ENCODE measurements around the gene ITIH6.
"Not testable (repeated sequence)": the region's sequence is repeated elsewhere in the genome, so short reads cannot be mapped to it uniquely, and the experiment has no call there.

The ITIH6 gene

DNA sequence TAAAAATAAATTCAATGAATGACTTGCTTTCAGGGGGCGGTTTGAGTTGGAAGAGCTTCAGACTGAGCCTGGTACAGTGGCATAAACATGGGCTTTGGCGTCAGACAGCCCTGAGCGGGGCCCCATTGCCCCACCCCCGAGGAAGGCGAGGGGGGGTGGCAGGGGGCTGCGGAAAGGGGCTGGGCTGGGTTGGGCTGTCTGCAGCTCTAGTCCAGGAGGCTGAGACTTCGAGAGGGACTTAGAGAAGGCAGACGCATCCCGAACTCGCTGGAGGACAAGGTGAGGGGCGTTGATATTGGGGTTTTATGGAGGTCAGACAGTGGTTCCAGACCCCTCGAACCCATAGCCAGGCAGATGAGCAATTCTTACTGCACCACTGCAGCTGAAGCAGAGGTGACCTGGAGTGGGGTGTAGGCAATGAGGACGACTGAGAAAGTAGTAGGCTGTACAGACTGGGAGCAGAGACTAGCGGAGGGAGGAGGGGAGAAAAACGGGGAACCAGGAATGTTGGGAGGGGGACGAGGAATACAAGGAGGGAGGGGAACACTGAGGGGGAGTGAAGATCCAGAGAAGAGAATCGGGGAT lies 9.6 kb upstream of the ITIH6 start, which contains the start of gene MAGED2:
Gene MAGED2, plus strand, starts transcription at position 222 of the 585 bp plus-strand sequence. CDS start 1,587 bp downstream, outside the sequence.
- peak; percentile 41 for DNase-seq

DNA sequence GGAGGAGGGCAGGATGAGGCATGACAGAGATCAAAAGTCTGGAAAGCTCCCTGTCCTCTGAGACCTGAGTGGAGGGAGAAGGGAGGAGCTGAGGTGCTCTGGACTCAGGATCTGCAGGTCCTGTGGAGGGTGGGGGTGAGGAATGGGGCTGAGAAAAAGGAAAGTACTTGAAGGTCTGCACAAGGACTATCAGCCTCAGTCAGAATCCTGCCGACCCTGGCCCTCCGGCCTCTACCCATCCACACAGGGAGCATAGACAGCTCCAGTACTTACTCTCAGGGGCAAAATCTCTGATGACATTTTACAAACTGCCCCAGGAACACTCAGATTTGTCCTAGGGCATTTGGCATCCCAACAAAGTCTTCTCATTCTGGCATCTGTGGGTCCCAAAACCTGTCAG lies 991 bp upstream of the ITIH6 start:
- DNase-seq, result no peak

DNA sequence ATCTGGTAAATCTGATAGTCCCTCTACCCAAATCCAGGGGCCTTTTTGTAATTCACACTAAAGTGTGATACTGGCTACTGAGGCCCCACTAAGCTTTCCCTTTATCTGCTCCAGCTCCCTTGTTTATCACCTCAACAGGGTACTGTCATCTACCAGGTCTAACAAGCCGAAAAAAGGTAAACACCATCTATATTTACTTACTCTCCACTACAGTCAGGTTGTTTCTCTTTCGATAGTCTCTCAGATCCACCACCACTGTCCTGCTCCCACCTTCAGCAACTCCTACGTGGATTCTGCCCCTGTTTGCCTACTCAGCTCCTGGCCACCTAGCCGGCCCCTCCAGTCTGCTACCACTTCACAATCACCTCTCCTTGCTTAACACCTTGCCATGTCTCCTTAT lies 3.3 kb downstream of the ITIH6 start:
- no peak for DNase-seq

DNA sequence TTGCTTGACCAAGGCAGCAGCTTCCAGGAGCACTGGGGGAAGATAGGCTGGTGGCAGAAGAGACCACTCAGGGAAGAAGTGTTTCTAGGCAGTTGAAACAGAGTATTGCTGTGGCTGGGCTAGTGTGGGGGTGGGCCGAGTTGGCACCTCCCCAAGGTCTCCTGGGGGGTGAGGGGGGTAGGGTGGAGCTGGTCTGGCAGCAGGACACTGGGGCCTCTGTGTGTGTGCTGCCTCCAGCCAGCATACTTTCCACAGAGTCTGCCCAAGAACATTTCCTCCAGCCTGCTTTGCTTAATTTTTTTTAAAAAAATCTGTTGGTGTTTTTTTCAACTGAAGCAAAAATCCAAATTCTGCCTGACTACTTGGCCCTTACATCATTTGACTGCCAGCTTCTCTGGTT lies 4.0 kb downstream of the ITIH6 start:
- no peak for DNase-seq

DNA sequence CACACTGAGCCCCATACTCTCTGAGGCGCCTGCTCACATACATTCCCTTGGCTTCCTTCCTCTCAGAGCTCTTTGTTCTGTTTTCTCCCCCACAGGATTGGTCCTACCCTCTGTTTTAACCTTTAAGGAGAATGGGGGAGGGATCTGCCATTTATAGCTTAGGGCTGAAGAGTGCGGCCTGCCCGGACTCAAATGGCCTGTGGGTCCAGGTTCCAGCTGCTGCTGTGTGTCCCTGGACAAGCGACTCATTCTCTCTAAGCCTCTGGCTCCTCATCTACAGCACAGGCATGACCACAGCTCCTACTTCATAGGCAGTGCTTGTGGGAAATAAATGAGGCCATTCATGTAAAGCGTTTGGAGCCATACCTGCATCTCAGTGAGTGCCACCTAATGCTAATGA lies 8.7 kb downstream of the ITIH6 start:
- not testable (repeated sequence) for DNase-seq

DNA sequence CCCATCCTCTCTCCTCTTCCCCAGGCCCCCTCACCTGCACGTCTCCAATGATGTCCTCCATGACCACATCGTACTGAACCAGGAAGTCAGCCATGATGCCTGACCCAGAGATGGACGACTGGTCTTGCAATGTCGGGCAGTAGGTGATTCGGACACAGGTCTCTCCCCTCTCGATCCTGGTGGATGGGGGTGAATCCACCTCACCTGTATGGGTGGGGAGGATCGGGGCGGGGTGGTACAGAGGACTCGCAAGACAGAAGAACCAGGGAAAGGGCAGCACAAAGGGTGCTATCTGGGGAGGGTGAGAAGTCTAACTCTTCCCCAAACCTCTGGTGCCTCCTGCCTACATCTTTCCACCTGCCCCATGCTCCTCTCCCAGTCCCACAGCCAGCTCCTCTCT lies 9.6 kb downstream of the ITIH6 start:
- no peak for DNase-seq

DNA sequence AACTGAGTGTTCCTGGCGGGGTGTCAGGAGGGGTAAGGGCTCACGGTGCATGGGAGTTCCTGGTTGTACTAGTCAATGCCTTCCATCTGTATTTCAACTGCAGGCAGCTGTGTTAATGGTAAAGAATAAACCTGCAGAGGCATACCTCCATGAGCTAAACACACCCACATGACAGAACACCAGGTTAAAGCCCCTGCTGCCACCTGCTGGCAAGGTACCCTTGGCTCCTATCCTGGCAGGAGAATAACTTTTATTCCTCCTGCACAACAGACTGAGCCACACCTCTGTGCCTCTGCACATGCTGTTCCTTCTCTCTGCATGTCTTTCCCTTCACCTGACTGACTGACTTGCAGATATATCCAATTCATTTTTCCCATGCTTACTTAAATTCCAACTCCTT lies 11.1 kb downstream of the ITIH6 start:
- no peak for DNase-seq

DNA sequence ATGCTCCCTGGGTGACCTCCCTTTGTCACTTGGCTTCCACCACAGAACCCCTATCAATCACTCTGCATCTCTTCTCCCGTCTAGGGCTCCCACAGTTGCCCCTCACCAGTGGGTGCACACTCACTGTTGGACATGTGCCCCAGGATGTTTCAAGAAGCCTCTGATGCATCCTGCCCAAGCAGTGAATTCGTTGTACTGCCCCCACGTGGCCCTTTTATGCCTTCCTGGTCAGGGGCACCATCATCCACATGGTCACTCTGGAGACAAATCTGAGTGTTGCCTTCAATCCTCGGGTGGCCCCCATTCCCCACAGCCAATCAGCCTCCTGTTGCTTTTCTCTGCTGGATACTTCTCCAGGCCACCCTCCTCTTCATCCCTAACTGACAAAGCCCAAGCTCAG lies 12.2 kb downstream of the ITIH6 start:
- no peak for DNase-seq

DNA sequence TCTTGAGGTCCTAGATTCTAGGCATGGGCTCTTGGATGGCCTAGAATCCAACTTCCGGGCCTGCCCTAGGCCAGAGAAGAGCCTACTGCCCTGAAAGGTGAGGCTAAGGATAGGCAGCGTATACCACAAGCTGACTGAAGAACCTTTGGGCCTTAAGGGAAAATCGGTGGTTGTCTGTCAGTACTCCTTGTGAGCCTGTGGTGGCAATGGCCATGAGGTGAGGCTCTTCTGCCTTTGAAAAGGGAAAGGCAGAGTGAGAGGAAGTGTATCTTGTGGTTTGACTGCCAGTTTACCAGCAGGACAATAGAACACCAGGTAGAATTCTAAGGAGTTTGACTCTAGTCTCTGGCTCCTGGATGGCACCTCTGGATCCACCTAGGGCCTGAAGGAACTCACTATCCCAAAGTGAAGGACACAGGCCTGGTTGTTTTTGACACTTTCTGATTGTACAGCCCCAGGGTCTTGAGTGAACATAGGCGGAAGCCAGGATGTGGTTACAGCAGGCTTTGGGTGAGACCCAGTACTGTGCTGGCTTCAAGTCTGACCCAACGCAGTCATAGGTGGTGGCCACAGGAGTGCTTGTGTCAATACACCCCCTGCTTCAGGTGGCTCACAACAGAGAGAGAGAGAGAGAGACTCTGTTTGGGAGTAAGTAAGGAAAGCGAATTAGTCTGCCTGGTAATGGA lies 20.9 kb downstream of the ITIH6 start:
- no peak for DNase-seq

DNA sequence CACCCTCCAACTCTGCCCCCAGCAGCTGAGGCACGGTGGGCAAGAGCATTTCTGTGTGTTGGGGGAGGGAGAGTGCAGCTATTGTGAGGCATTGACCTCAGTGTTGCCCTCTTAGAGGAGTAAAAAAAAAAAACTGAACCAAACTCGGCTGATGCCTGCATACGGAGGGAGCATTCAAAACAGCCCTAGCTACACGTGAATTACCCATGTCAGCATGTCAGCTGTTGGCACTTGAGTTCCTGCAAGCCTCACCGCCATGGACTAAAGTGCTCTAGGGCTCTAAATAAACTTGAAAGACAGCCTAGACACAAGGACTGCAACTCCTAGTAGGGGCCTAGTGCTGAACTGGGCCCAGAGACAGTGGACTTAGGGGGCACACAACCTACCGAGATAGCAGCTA lies 22.0 kb downstream of the ITIH6 start:
- no peak for DNase-seq

DNA sequence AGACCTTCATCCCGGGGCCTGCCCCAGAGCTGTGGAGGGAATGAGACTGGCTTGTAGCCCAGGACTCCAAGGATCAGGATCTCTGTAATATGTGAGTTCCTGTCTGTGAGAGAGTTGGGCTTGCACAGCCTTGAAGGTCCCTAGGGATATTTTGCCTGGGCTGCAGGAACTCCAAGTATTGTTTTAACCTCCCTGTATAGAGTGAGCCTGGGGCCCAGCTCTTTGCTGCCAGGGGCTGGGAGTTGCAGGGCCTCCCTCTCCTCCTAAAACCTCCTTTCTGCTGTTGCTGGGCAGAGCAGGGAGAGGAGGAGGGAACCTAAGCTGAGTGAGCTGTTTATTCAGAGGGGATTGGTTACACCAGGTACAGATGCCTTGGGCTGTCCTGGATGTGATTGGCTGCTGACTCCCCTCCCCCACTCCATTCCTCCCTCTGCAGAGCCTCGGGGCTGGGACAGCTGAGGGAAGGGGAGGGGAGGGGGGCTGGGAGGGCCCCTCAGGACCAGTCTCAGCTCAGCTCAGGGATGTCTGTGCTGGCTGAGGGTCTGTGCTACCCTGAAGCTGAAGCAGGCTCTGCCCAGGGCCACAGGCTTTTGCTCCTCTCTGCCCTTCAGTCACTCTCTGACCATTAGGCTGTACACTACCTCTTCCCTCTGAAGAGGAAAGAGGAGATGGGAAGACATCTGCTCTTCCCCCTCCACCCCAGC lies 23.5 kb downstream of the ITIH6 start:
- DNase-seq, result peak; percentile 61

DNA sequence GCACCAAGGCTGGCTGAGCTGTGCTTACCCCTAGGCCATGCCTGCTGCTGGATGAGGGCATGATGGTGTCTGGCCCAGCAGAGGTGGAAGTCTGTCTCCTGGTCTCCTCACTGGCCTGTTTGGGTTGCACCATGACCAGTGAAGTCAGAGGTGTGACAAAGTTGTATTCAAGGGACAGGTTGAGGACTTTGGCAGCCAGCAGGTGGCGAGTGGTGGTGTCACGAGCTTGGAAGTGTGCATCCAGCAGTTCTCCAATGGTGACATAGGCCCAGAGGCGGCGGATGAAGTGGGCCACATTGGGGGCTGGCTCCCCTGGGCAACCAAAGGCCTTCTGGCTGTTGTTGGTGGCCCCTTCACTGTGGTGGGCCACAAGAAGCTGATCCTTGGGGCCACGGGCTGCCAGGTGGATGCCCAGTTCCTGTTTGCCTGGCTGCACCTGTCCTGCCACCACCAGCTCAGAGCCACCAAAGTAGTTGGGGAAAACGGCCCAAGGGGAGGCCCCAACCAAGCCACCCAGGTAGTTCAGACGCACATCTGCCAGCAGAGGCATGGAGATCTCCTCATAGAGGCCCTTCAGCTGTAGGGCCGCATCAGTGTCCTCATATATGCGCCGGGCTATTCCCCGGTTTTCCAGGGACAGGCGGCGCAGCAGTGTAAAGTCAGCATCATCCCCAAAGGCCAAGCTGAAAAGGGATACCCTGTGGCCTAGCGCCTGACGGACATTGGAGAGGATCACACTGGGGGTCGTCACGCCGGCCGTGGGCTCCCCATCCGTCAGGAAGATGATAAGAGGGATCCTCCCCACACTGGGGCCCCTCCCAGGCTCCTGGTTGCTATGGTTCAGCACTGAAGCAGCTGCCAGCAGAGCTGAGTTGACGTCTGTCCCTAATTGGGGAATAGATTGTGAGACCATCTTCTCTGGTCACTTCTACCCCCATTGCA lies 39.7 kb downstream of the ITIH6 start:
- no peak for DNase-seq

DNA sequence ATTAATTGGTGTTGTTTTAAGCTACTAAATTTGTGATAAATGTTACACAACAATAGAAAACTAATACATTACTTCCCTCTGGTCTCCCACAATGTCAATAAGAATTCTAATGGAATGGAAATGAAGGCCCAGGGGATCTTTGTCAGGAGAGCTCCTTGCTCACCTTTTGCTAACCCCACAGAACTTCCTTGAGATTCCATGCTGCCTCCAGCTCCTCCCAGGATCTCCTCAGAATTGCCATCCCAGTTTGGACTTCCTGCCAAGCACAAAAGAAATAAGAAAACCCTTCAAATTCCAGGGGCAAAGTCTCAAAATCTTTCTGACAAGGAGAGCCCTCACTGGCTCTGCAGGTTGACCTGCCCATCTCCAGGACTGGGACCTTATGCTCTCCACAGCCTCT lies 43.2 kb downstream of the ITIH6 start:
- no peak for DNase-seq

DNA sequence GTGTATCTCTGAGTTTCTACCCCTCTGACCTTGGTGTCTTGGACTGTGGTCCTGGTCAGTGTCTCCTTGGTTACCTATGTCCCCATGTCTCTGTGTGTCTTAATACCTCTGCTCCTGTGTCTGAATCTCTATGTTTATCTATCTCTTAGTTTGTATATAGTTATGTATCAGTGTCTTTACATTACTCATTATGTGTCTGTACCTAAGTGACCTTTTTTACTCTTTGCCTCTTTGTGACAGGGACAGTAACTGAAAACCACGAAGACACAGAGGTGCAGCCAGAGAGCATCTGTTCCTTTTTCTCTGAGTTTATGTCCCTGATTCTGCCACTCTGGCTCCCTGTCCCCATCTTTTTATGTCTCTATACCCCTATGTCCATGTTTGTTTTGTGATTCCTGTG lies 49.4 kb downstream of the ITIH6 start:
- no peak for DNase-seq

DNA sequence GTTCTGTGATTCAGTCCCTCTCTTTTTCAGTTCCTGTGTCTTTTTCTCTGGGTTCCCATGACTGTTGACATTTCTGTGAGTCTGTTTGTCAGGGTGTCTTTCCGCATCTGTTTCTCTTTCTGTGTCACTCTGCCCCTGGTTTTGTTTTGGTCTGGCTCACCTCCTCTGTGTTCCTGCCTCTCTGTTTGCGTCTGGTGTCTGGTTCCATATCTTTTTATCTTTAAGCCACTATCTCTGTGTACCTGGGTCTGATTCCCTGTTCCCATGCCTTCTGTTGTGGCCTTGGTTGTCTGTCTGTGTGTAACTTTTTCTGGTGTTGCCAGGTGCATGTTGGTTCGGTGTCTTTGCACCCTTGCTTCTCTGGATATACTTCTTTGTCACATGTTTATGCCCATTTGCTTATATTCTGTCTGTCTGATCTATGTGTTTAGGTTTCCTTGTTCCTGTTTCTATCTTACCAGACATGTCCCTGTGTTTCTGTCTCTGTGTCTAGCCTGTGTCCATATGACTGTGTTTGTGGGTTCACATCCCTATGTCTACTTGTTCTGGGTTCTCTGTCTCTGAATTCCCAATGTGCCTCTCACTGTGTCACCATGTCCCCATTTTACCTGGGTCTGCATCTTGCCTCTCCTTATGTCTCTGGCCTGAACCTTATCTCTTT lies 50.2 kb downstream of the ITIH6 start:
- no peak for DNase-seq

DNA sequence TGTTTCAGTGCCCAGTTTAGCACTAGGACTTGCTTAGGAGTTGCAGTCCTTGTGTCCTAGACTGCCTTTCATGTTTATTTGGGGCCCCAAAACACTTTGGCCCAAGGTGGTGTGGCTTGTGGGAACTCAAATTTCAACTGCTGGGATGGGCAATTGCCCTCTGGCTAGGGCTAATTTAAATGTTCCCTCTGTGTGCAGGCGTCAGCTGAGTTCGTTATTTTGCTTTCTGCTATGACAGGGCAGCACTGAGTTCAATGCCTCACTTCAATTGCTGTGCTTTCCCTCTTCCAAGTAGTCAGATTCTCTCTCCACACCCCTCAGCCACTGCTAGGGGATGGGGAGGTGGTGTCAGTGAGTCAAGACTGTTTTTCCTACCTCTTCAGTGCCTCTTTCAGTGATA lies 51.1 kb downstream of the ITIH6 start:
- DNase-seq, result no peak

DNA sequence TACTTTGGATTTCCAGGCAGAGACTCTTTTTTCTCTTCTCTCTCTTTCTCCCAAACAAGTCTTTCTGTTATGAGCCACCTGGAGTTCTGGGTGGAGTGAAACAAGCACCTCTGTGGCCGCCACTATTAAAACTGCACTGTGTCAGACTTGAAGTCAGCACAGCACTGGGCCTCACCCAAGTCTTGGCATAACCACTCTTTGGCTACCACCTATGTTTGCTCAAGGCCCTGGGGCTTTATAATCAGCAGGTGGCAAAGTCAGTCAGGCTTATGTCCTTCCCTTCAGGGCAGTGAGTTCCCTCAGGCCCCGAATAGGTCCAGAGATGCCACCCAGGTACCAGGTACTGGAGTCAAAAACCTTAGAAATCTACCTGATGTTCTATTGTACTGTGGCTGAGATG lies 52.4 kb downstream of the ITIH6 start:
- DNase-seq, result no peak

DNA sequence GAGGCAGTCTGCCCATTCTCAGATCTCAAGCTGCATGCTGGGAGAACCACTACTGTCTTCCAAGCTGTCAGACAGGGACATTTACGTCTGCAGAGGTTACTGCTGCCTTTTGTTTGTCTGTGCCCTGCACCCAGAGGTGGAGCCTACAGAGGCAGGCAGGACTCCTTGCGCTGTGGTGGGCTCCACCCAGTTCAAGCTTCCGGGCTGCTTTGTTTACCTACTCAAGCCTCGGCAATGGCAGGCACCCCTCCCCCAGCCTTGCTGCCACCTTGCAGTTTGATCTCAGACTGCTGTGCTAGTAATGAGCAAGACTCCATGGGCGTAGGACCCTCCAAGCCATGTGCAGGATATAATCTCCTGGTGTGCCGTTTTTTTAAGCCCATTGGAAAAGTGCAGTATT lies 59.5 kb downstream of the ITIH6 start:
- not testable (repeated sequence) for DNase-seq

DNA sequence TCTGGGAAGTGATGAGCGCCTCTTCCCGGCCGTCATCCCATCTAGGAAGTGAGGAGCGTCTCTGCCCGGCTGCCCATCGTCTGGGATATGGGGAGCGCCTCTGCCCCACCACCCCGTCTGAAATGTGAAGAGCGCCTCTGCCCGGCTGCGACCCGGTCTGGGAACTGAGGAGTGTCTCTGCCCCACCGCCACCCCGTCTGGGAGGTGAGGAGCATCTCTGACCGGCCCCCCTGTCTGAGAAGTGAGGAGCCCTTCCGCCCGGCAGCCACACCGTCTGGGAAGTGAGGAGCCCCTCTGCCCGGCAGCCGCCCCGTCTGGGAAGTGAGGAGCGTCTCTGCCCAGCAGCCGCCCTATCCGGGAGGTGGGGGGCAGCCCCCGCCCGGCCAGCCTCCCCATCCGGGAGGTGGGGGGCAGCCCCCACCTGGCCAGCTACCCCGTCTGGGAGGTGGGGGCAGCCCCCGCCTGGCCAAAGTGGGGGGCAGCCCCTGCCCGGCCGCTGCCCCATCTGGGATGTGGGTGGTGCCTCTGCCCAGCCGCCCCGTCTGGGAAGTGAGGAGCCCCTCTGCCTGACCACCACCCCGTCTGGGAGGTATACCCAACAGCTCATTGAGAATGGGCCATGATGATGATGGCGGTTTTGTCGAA lies 61.6 kb downstream of the ITIH6 start:
- DNase-seq, result not testable (repeated sequence)

DNA sequence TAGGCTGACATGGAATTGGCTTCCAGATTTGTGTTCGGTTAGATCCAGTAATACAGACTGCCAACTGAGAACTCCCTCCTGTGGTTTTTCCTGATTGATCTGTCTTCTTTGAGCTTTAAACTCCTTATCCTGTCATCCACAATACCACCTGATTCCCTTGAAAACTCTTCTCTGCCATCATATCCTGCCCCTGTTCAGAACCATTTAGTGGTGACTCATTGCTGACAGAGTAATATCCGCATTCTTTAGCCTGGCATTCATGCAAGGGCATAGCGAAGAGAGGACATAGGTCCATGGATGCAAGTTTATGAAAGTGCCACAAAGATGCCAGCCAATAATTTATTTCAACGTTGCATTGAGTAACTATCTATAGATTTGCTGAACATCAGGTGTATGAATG lies 76.6 kb downstream of the ITIH6 start:
- no peak for DNase-seq

DNA sequence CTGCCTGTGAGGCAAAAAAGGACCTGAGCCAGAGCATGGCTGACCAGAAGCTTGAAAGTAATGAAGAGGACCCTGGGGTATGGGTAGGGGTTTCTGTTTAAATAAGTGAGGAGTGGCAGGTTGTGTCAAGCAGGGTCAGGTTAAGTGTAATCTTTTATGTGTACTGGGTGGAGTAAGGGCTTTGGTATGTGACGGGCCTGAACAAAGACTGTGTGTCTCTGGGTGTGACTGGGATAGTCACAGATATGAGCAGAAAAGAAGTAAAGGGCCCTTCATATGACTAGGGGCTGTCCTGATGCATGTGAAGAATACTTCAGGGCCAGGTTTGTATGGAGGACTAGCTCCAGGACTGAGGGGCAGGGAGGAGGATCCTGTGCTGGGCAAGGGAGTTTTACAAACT lies 82.4 kb downstream of the ITIH6 start:
- DNase-seq, result no peak

DNA sequence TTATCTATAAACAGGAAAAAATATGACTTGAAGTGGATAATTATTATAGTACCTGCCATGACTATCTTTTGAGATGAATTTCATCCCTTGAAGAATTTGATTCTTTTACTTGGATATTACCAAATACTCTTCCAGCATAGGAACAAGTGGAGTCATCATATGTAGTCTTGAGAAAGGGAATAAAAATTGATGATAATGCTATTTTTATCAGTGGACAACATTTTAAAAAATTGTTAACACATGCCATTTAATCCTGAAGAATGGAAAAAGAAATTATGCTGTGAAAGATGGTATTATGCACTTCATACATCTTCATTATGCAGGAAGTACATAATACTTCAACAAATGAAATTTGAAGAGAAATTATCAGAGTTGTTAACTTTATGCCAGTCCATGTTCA lies 83.6 kb downstream of the ITIH6 start:
- no peak for DNase-seq

All from fibroblast of skin of right biceps (primary cell).